HepG2 (cell line): ENCODE measurements around the gene MIR17HG. TPM values are rescaled to one million over a fixed set of nuclear protein-coding genes. Genes with fewer than 3 reads are reported as not detected.

ENCODE experiments used
- ATAC-seq: fragments of 200-7000 bp; cut with Tn5 transposase; 3 replicates; pipeline ENCODE4 v1.9.1; 2020; ENCODE audit warnings: mild to moderate bottlenecking, moderate library complexity
- BruUV-seq: library from RNA; stranded (reverse); fragments of 400-500 nt; replicated peaks from 2 replicates; lab custom pipeline; 2021; lab: Mats Ljungman, UMichigan
- CTCF ChIA-PET: fragments of 300-600 bp; formaldehyde crosslinking; extraction: SDS; loops from one replicate; lab custom pipeline; 2021; ENCODE audit warnings: low total read pairs, inconsistent platforms, low intra/inter-chr PET ratio; lab: Yijun Ruan, JAX
- POLR2A ChIA-PET: fragments of 350-600 bp; sonication (Branson Sonifier 250); formaldehyde crosslinking; loops from one replicate; lab custom pipeline; 2020; ENCODE audit warnings: antibody characterized with exemption, inconsistent platforms; lab: Yijun Ruan, JAX
- DNase-seq: peaks from one replicate; pipeline ENCODE4 v3.0.0-alpha.2; 2015; ENCODE audit warnings: low spot score
- FAIRE-seq: peaks from 3 replicates; lab custom pipeline; 2011; peaks lifted over from hg19 to GRCh38; lab: Jason Lieb, UNC
- H2AFZ ChIP-seq: one replicate; pipeline ENCODE4 v1.6.1; 2011; ENCODE audit warnings: low read length, inconsistent platforms
- H3K27ac ChIP-seq: fragments of 300-600 bp; 3 replicates; pipeline ENCODE4 v1.8.0; 2011; ENCODE audit warnings: mixed run types, mild to moderate bottlenecking, mixed read lengths, low read length, inconsistent platforms; ENCODE audit not compliant: insufficient read depth; ENCODE audit errors: extremely low read length
- H3K27me3 ChIP-seq, 2 experiments: fragments of 200-600 bp in 1 of 2; 2 replicates in 1 of 2; 3 replicates in 1 of 2; pipeline versions ENCODE4 v1.6.0 to v1.8.0; 2011; ENCODE audit warnings: low read length in 2 of 2, mild to moderate bottlenecking in 2 of 2, moderate library complexity in 2 of 2, inconsistent platforms in 1 of 2; ENCODE audit not compliant: insufficient read depth in 2 of 2, control insufficient read depth in 1 of 2
- H3K36me3 ChIP-seq, 2 experiments: fragments of 200-600 bp in 1 of 2; replicated peaks in 1 of 2; 2 replicates in 1 of 2; 3 replicates in 1 of 2; pipeline versions ENCODE4 v1.5.1 to v1.8.0; 2011; ENCODE audit warnings: low read length in 2 of 2, inconsistent platforms in 1 of 2; ENCODE audit not compliant: insufficient read depth in 2 of 2, control insufficient read depth in 1 of 2
- H3K4me1 ChIP-seq: 2 replicates; pipeline ENCODE4 v1.5.1; 2012; ENCODE audit warnings: low read length, inconsistent platforms; ENCODE audit not compliant: insufficient read depth
- H3K4me2 ChIP-seq: 2 replicates; pipeline ENCODE4 v1.6.0; 2011; ENCODE audit warnings: low read depth, low read length, inconsistent platforms
- H3K4me3 ChIP-seq, 3 experiments: fragments of 200-600 bp in 1 of 3; sonication (generic), shearing (Covaris generic) in 1 of 3; replicated peaks in 1 of 3; 2 replicates each; pipeline ENCODE4 v1.5.1; 2011 to 2016; ENCODE audit warnings: low read length in 3 of 3, inconsistent platforms in 2 of 3, low read depth in 2 of 3, mild to moderate bottlenecking in 2 of 3, control low read depth in 1 of 3, mixed read lengths in 1 of 3; ENCODE audit not compliant: insufficient read depth in 1 of 3
- H3K79me2 ChIP-seq: one replicate; pipeline ENCODE4 v1.6.1; 2011; ENCODE audit warnings: low read length, inconsistent platforms; ENCODE audit not compliant: insufficient read depth
- H3K9ac ChIP-seq: 2 replicates; pipeline ENCODE4 v1.6.0; 2011; ENCODE audit warnings: mild to moderate bottlenecking, low read depth, low read length, inconsistent platforms; ENCODE audit not compliant: insufficient read depth
- H3K9me3 ChIP-seq: 2 replicates; pipeline ENCODE4 v1.5.1; 2012; ENCODE audit warnings: mild to moderate bottlenecking, low read length
- H4K20me1 ChIP-seq: 2 replicates; pipeline ENCODE4 v1.6.0; 2011; ENCODE audit warnings: inconsistent platforms, mild to moderate bottlenecking, low read length, moderate library complexity; ENCODE audit not compliant: insufficient read depth
- CCAR2 ChIP-seq: fragments of 200-400 bp; formaldehyde crosslinking; optimal IDR thresholded peaks from 2 replicates; pipeline ENCODE3; 2018; ENCODE audit warnings: low read depth, mild to moderate bottlenecking, low read length, moderate library complexity
- CTCF ChIP-seq: sonication (generic); formaldehyde crosslinking; IDR thresholded peaks from 2 replicates; pipeline ENCODE4 v1.5.0; 2020; ENCODE audit warnings: mild to moderate bottlenecking, missing genetic modification reagents, moderate library complexity
- MED1 ChIP-seq: sonication (generic); formaldehyde crosslinking; IDR thresholded peaks from 2 replicates; pipeline ENCODE4 v1.4.0; 2020; ENCODE audit warnings: missing genetic modification reagents
- MIER3 ChIP-seq: IDR thresholded peaks from 2 replicates; pipeline ENCODE4 v1.6.1; 2016; ENCODE audit warnings: missing compliant biosample characterization, borderline replicate concordance
- RAD21 ChIP-seq: fragments of 450-650 bp; formaldehyde crosslinking; IDR thresholded peaks from 2 replicates; pipeline ENCODE4 v1.5.0; 2020; ENCODE audit warnings: mild to moderate bottlenecking
- SMC3 ChIP-seq: IDR thresholded peaks from 2 replicates; pipeline ENCODE4 v1.6.1; 2011; ENCODE audit warnings: low read length, improper control_type of control experiment
- STAG1 ChIP-seq: sonication (generic); formaldehyde crosslinking; IDR thresholded peaks from 2 replicates; pipeline ENCODE4 v1.4.0; 2020; ENCODE audit warnings: missing genetic modification reagents
- STAT6 ChIP-seq: sonication (generic); formaldehyde crosslinking; IDR thresholded peaks from 2 replicates; pipeline ENCODE4 v1.4.0; 2020; ENCODE audit warnings: missing genetic modification reagents, mild to moderate bottlenecking, borderline replicate concordance
- ZFP36 ChIP-seq: fragments of 150-350 bp; IDR thresholded peaks from 2 replicates; pipeline ENCODE4 v1.6.1; 2018; ENCODE audit warnings: borderline replicate concordance, low read length, low read depth; ENCODE audit not compliant: partially characterized antibody
- ZNF407 ChIP-seq: sonication (generic); formaldehyde crosslinking; IDR thresholded peaks from one replicate; pipeline ENCODE4 v1.5.1; 2020; ENCODE audit warnings: mild to moderate bottlenecking, missing genetic modification reagents; ENCODE audit errors: not compliant biosample characterization
- ZNF562 ChIP-seq: sonication (generic); formaldehyde crosslinking; IDR thresholded peaks from 2 replicates; pipeline ENCODE4 v1.8.0; 2022; ENCODE audit warnings: missing genetic modification reagents, borderline replicate concordance
- ZNF781 ChIP-seq: sonication (generic); formaldehyde crosslinking; IDR thresholded peaks from 2 replicates; pipeline ENCODE4 v1.5.1; 2020; ENCODE audit warnings: borderline replicate concordance, mild to moderate bottlenecking, missing genetic modification reagents; ENCODE audit errors: not compliant biosample characterization
- WGBS: methylation state at CpG from one replicate; pipeline ENCODE4 v1.1.6; 2017; ENCODE audit warnings: low lambda C conversion rate; 5-methylcytosine and 5-hydroxymethylcytosine counted together
- in situ Hi-C: cut with HindIII; loops from 2 replicates; pipeline ENCODE4 v1.10.0; 2017; ENCODE audit warnings: low pct_unique_long_range_greater_than_20kb; ENCODE audit not compliant: extremely low pct_ligation_motif_present
- intact Hi-C: fragments of 100-400 bp; cut with micrococcal nuclease; formaldehyde crosslinking; loops from one replicate; pipeline ENCODE4 v1.10.0; 2022; ENCODE audit not compliant: unreplicated experiment
- polyA plus RNA-seq, 8 experiments: library from polyadenylated mRNA; depleted of rRNA in 3 of 8; stranded (reverse) in 7 of 8; unstranded in 1 of 8; fragments of >200 nt; fragmentation: Illumina TruSeq in 4 of 8; extraction: Trizol in 4 of 8; gene quantifications; 2 replicates each; pipeline versions ENCODE4 v1.2.1 to v1.2.3, GENCODE V29; 2011 to 2016; ENCODE audit warnings: low read depth in 4 of 8, missing spikeins in 1 of 8, mixed read lengths in 1 of 8; ENCODE audit not compliant: insufficient read depth in 1 of 8
- total RNA-seq, 5 experiments: library from RNA; depleted of rRNA; stranded (reverse); fragments of >200 nt; fragmentation: Illumina TruSeq; extraction: Trizol; gene quantifications; 2 replicates each; pipeline ENCODE4 v1.2.3, GENCODE V29; 2016; ENCODE audit warnings: low read depth in 1 of 5

MIR17HG gene
- total and polyA plus RNA-seq, 2 of the 13 experiments (the other 11 are each of a cell fraction or from before 2014, with no cell fraction given): 2.5 to 12.3 TPM

DNA sequence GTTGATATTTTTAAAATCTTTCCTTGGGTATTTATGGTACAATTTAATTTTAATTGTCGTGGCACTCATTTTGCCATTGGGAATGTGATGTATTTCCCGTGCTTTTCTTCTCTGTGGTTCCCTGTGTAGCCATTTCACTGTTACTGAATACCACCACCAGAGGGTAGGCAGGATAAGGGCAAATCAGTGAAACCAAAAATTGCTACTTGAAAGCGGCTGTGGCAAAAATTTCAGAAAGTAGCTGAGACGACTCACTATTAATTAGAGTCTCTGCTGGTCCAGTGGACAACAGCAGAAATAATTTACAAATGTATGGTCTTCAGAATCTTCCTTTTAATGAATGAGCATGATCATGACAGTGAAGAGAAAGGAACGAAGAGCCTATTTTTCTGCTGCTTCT, 34.4 kb upstream of the MIR17HG start:
- Histone ChIP-seq H3K36me3 (no peaks in the 10 kb centered on the region), H3K4me1 (no peaks in the 10 kb centered on the region), H3K4me2 (no peak overlapping the region), H2AFZ (no peak overlapping the region), H3K27me3 (peaks cover 0 to 4% of the 10 kb centered on the region in 2 experiments; a peak in 1 of 5 replicates), H3K9ac (no peak overlapping the region), H3K4me3 (no peak overlapping the region), H3K9me3 (no peaks in the 10 kb centered on the region), H4K20me1 (no peaks in the 10 kb centered on the region), H3K79me2 (no peaks in the 10 kb centered on the region), H3K27ac (no peak overlapping the region)
- in situ Hi-C loops (no loop called here), intact Hi-C loops (loop anchor here (1.0 kb wide), 1 partner anchor 93 kb away; no protein-coding TSS in a partner anchor)
- ATAC-seq: peak; percentile 84
- 2% methylated on average over 5 of the region's 5 CpGs for WGBS
- POLR2A ChIA-PET: no interaction called here
- TF ChIP-seq CCAR2 (no peak), STAT6 (CRISPR knock-in tag) (no peak), MIER3 (CRISPR knock-in tag) (no peak), MED1 (CRISPR knock-in tag) (no peak), ZFP36 (peak; percentile 17), SMC3 (peak; percentile 50; the same call in 1 of the 2 replicates), ZNF407 (CRISPR knock-in tag) (no peak), CTCF (CRISPR knock-in tag) (peak; percentile 45), RAD21 (peak; percentile 30; the same call in 1 of the 2 replicates), STAG1 (CRISPR knock-in tag) (peak; percentile 59), ZNF781 (CRISPR knock-in tag) (no peak), ZNF562 (no peak)
- CTCF ChIA-PET: interaction anchor here (1.4 kb wide), 1 partner anchor 94 kb away, joined by 5 read pairs; no protein-coding TSS in a partner anchor
- FAIRE-seq: peak; percentile 39
- peak; percentile 22 for DNase-seq
- no TSS peak for BruUV-seq
